ENCODE data around the gene CIDEB. TPM values are rescaled to one million over a fixed set of nuclear protein-coding genes. Genes with fewer than 3 reads are reported as not detected.

Gene CIDEB
- total and polyA plus RNA-seq, 2 of the 13 experiments (the other 11 are each of a cell fraction or from before 2014, with no cell fraction given), result 35.8 to 110 TPM

DNA sequence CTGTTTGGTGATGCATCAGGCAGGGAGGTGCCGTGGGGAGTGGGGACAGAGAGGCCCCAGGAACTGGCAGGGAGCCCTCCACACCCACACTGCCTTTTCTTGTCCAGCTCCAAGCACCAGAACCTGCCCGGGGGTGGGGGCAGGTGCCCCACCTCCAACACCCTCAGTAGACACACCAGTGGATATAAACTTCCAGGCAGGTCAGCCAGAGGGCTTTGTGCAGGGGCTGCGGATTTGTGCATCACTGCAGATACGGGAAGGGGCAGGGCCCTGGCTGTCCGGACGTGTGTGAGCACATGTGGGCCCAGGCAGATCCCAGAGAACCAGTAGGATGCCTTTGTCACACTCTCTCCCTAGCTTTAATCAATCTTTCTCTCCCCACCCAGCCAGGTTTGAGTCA is 43.5 kb downstream of the CIDEB start:
- no peak overlapping the region for H3K27ac ChIP-seq (ENCODE audit: extremely low read length, insufficient read depth, low read length)
- no peaks in the 10 kb centered on the region for H3K27me3 ChIP-seq (ENCODE audit: control insufficient read depth in 1 of 2, insufficient read depth in 2 of 2, low read length in 2 of 2)
- H3K4me1 ChIP-seq (ENCODE audit: insufficient read depth, low read length), result peaks cover 13% of the 10 kb centered on the region
- H3K79me2 ChIP-seq (ENCODE audit: insufficient read depth, low read length), result no peaks in the 10 kb centered on the region
- BruUV-seq (replicated peaks), result no TSS peak
- intact Hi-C loops (cut with micrococcal nuclease; ENCODE audit: unreplicated experiment) (no loop called here), in situ Hi-C loops (cut with HindIII; ENCODE audit: extremely low pct_ligation_motif_present, low pct_unique_long_range_greater_than_20kb) (no loop called here)
- H3K4me3 ChIP-seq (replicated peaks in 1 of 3; ENCODE audit: insufficient read depth in 1 of 3, low read depth in 2 of 3, low read length in 3 of 3), result no peak overlapping the region
- H3K9me3 ChIP-seq (ENCODE audit: low read length), result no peaks in the 10 kb centered on the region
- H3K36me3 ChIP-seq (replicated peaks in 1 of 2; ENCODE audit: control insufficient read depth in 1 of 2, insufficient read depth in 2 of 2, low read length in 2 of 2), result peaks cover 19 to 38% of the 10 kb centered on the region in 2 experiments; a peak in 4 of 5 replicates
- H3K9ac ChIP-seq (ENCODE audit: insufficient read depth, low read depth, low read length), result no peak overlapping the region
- ChIA-PET CTCF (ENCODE audit: low intra/inter-chr PET ratio, low total read pairs) (no interaction called here), POLR2A (interaction anchor here (1.0 to 16.5 kb wide), 4 partner anchors 12 to 43 kb away, joined by 5 to 435 read pairs (median 15); partner anchors contain the start of genes CIDEB, DHRS1, NOP9 and TINF2)
- DNase-seq (ENCODE audit: low spot score) (no peak), FAIRE-seq (no peak), ATAC-seq (no peak)
- no peak overlapping the region for H3K4me2 ChIP-seq (ENCODE audit: low read depth, low read length)
- 88% methylated on average over 6 of the region's 6 CpGs for WGBS (ENCODE audit: low lambda C conversion rate)
- no peak overlapping the region for H2AFZ ChIP-seq (ENCODE audit: low read length)
- no peaks in the 10 kb centered on the region for H4K20me1 ChIP-seq (ENCODE audit: insufficient read depth, low read length)
- TF ChIP-seq POLR2G (IDR thresholded peaks at IDR 0.05; ENCODE audit: low read depth, low read length) (peak; percentile 16; the same call in 1 of the 2 replicates), TCF7 (IDR thresholded peaks at IDR 0.05; ENCODE audit: low read depth) (no peak), ZNF382 (CRISPR knock-in tag; IDR thresholded peaks at IDR 0.05; ENCODE audit: borderline replicate concordance) (no peak), ZNF709 (CRISPR knock-in tag; IDR thresholded peaks at IDR 0.05) (no peak), ZNF670 (CRISPR knock-in tag; IDR thresholded peaks at IDR 0.05; ENCODE audit: borderline replicate concordance) (no peak), ELF1 (CRISPR knock-in tag; IDR thresholded peaks at IDR 0.05) (no peak), DNMT1 (CRISPR knock-in tag; IDR thresholded peaks at IDR 0.05) (no peak), RBM22 (optimal IDR thresholded peaks at IDR 0.05; ENCODE audit: low read length) (peak; percentile 37), HOXD1 (CRISPR knock-in tag; IDR thresholded peaks at IDR 0.05) (no peak), RBFOX2 (IDR thresholded peaks at IDR 0.05; ENCODE audit: low read depth, low read length) (0 out of 2 replicates have a peak, but pooled peaks have one; percentile 4), ZFP82 (CRISPR knock-in tag; IDR thresholded peaks at IDR 0.05; ENCODE audit: borderline replicate concordance) (no peak), HES4 (CRISPR knock-in tag; IDR thresholded peaks at IDR 0.05; ENCODE audit: borderline replicate concordance) (no peak), NFRKB (IDR thresholded peaks at IDR 0.05) (no peak)
- TF ChIP-seq, protein P1, sequence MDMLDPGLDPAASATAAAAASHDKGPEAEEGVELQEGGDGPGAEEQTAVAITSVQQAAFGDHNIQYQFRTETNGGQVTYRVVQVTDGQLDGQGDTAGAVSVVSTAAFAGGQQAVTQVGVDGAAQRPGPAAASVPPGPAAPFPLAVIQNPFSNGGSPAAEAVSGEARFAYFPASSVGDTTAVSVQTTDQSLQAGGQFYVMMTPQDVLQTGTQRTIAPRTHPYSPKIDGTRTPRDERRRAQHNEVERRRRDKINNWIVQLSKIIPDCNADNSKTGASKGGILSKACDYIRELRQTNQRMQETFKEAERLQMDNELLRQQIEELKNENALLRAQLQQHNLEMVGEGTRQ (IDR thresholded peaks at IDR 0.05; ENCODE audit: low read depth, low read length), result no peak
- TF ChIP-seq, protein P1 (CRISPR knock-in tag; IDR thresholded peaks at IDR 0.05; ENCODE audit: borderline replicate concordance), result no peak
- TF ChIP-seq, protein P2, sequence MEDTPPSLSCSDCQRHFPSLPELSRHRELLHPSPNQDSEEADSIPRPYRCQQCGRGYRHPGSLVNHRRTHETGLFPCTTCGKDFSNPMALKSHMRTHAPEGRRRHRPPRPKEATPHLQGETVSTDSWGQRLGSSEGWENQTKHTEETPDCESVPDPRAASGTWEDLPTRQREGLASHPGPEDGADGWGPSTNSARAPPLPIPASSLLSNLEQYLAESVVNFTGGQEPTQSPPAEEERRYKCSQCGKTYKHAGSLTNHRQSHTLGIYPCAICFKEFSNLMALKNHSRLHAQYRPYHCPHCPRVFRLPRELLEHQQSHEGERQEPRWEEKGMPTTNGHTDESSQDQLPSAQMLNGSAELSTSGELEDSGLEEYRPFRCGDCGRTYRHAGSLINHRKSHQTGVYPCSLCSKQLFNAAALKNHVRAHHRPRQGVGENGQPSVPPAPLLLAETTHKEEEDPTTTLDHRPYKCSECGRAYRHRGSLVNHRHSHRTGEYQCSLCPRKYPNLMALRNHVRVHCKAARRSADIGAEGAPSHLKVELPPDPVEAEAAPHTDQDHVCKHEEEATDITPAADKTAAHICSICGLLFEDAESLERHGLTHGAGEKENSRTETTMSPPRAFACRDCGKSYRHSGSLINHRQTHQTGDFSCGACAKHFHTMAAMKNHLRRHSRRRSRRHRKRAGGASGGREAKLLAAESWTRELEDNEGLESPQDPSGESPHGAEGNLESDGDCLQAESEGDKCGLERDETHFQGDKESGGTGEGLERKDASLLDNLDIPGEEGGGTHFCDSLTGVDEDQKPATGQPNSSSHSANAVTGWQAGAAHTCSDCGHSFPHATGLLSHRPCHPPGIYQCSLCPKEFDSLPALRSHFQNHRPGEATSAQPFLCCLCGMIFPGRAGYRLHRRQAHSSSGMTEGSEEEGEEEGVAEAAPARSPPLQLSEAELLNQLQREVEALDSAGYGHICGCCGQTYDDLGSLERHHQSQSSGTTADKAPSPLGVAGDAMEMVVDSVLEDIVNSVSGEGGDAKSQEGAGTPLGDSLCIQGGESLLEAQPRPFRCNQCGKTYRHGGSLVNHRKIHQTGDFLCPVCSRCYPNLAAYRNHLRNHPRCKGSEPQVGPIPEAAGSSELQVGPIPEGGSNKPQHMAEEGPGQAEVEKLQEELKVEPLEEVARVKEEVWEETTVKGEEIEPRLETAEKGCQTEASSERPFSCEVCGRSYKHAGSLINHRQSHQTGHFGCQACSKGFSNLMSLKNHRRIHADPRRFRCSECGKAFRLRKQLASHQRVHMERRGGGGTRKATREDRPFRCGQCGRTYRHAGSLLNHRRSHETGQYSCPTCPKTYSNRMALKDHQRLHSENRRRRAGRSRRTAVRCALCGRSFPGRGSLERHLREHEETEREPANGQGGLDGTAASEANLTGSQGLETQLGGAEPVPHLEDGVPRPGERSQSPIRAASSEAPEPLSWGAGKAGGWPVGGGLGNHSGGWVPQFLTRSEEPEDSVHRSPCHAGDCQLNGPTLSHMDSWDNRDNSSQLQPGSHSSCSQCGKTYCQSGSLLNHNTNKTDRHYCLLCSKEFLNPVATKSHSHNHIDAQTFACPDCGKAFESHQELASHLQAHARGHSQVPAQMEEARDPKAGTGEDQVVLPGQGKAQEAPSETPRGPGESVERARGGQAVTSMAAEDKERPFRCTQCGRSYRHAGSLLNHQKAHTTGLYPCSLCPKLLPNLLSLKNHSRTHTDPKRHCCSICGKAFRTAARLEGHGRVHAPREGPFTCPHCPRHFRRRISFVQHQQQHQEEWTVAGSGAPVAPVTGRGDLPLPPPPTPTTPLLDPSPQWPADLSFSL (CRISPR knock-in tag; IDR thresholded peaks at IDR 0.05), result no peak

Measured in HepG2 (cell line).